OCI-M2 (cell line): Measurements from ENCODE around the gene NPRL2.

Source experiments
- DNase-seq: peaks from one replicate; lab custom pipeline; 2025; ENCODE audit not compliant: unreplicated experiment; lab: John Stamatoyannopoulos, UW

Gene NPRL2

GRCh38 chr3:50351323-50351697, 735 bp upstream of the NPRL2 start:
- DNase-seq: no peak

- DNase-seq: no peak
Measured at GRCh38 chr3:50350213-50350526, 405 bp downstream of the NPRL2 start.

- no peak for DNase-seq
Measured at GRCh38 chr3:50347187-50347813, 3.3 kb downstream of the NPRL2 start.

GRCh38 chr3:50345586-50346234, 4.9 kb downstream of the NPRL2 start, which contains the start of gene ZMYND10:
Gene ZMYND10 (minus strand): TSS chr3:50345732. CDS start chr3:50345579, 153 bp downstream.
- no peak for DNase-seq

- no peak for DNase-seq
Measured at GRCh38 chr3:50345008-50345407, 5.6 kb downstream of the NPRL2 start.

GRCh38 chr3:50342813-50343633, 7.6 kb downstream of the NPRL2 start:
- DNase-seq: no peak

- no peak for DNase-seq
Measured at GRCh38 chr3:50341996-50342650, 8.5 kb downstream of the NPRL2 start.

GRCh38 chr3:50341537-50341936, 9.0 kb downstream of the NPRL2 start:
- no peak for DNase-seq

GRCh38 chr3:50340448-50341329, 9.9 kb downstream of the NPRL2 start, which contains the start of gene RASSF1:
Gene RASSF1 (minus strand): TSS chr3:50340836. CDS start chr3:50340805, 31 bp downstream.
- DNase-seq: no peak

- no peak for DNase-seq
Measured at GRCh38 chr3:50340147-50340447, 10.5 kb downstream of the NPRL2 start.

GRCh38 chr3:50339485-50340146, 11.0 kb downstream of the NPRL2 start:
- no peak for DNase-seq

- DNase-seq: no peak
Measured at GRCh38 chr3:50338965-50339364, 11.6 kb downstream of the NPRL2 start.

- DNase-seq: peak; percentile 63
Measured at GRCh38 chr3:50337175-50337861, 13.3 kb downstream of the NPRL2 start.

- no peak for DNase-seq
Measured at GRCh38 chr3:50336452-50337174, 14.0 kb downstream of the NPRL2 start.

GRCh38 chr3:50334339-50335075, 16.1 kb downstream of the NPRL2 start:
- DNase-seq: no peak

- no peak for DNase-seq
Measured at GRCh38 chr3:50333744-50334328, 16.7 kb downstream of the NPRL2 start.

- no peak for DNase-seq
Measured at GRCh38 chr3:50331364-50331907, 19.1 kb downstream of the NPRL2 start.

- no peak for DNase-seq
Measured at GRCh38 chr3:50330330-50330729, 20.2 kb downstream of the NPRL2 start.
